ENCODE data around the gene CD99L2.

The CD99L2 gene

GRCh38 chrX:150768132-150768485, 130.4 kb downstream of the CD99L2 start:
- DNase-seq (ENCODE audit: low read depth) = peak; percentile 73
- peak overlapping the region; percentile 25 for H3K4me3 ChIP-seq (ENCODE audit: low read depth, low read length)
- TF ChIP-seq POLR2A (IDR thresholded peaks at IDR 0.05; ENCODE audit: extremely low read depth, insufficient read length) (no peak), MAX (IDR thresholded peaks at IDR 0.05; ENCODE audit: low read depth, low read length) (no peak), CTCF (IDR thresholded peaks at IDR 0.05; ENCODE audit: low read depth, low read length) (no peak), MYC (IDR thresholded peaks at IDR 0.05; ENCODE audit: low read depth, low read length) (no peak)

- TF ChIP-seq POLR2A (IDR thresholded peaks at IDR 0.05; ENCODE audit: extremely low read depth, insufficient read length) (no peak), MAX (IDR thresholded peaks at IDR 0.05; ENCODE audit: low read depth, low read length) (peak; percentile 92), MYC (IDR thresholded peaks at IDR 0.05; ENCODE audit: low read depth, low read length) (peak; percentile 91)
- peak; percentile 96 for DNase-seq (ENCODE audit: low read depth)
- peak overlapping the region; percentile 34 for H3K4me3 ChIP-seq (ENCODE audit: low read depth, low read length)
Observed at GRCh38 chrX:150767475-150768131, 130.9 kb downstream of the CD99L2 start.

- H3K4me3 ChIP-seq (ENCODE audit: low read depth, low read length) = peak overlapping the region; percentile 36
- TF ChIP-seq MYC (IDR thresholded peaks at IDR 0.05; ENCODE audit: low read depth, low read length) = no peak
- DNase-seq (ENCODE audit: low read depth) = peak; percentile 91
Observed at GRCh38 chrX:150767045-150767395, 131.4 kb downstream of the CD99L2 start.

- peak; percentile 70 for DNase-seq (ENCODE audit: low read depth)
- H3K4me3 ChIP-seq (ENCODE audit: low read depth, low read length) = peak overlapping the region; percentile 36
- TF ChIP-seq MYC (IDR thresholded peaks at IDR 0.05; ENCODE audit: low read depth, low read length) (no peak), CTCF (IDR thresholded peaks at IDR 0.05; ENCODE audit: low read depth, low read length) (peak; percentile 35), MAX (IDR thresholded peaks at IDR 0.05; ENCODE audit: low read depth, low read length) (0 out of 2 replicates have a peak, but pooled peaks have one; percentile 11), POLR2A (IDR thresholded peaks at IDR 0.05; ENCODE audit: extremely low read depth, insufficient read length) (no peak)
Observed at GRCh38 chrX:150766351-150767044, 132.0 kb downstream of the CD99L2 start.

GRCh38 chrX:150765782-150766350, 132.6 kb downstream of the CD99L2 start:
- DNase-seq (ENCODE audit: low read depth) = no peak
- H3K4me3 ChIP-seq (ENCODE audit: low read depth, low read length) = no peak overlapping the region
- TF ChIP-seq CTCF (IDR thresholded peaks at IDR 0.05; ENCODE audit: low read depth, low read length) = no peak
- TF ChIP-seq MAX (IDR thresholded peaks at IDR 0.05; ENCODE audit: low read depth, low read length) = no peak

- TF ChIP-seq MAX (IDR thresholded peaks at IDR 0.05; ENCODE audit: low read depth, low read length) (no peak), CTCF (IDR thresholded peaks at IDR 0.05; ENCODE audit: low read depth, low read length) (no peak), POLR2A (IDR thresholded peaks at IDR 0.05; ENCODE audit: extremely low read depth, insufficient read length) (no peak), MYC (IDR thresholded peaks at IDR 0.05; ENCODE audit: low read depth, low read length) (no peak)
- H3K4me3 ChIP-seq (ENCODE audit: low read depth, low read length) = no peak overlapping the region
- DNase-seq (ENCODE audit: low read depth) = no peak
Observed at GRCh38 chrX:150765237-150765636, 133.2 kb downstream of the CD99L2 start.
